Stomach (tissue), 4 donors: Measurements from ENCODE around the gene DCTPP1.
A peak's percentile ranks its signal among the peaks of the same experiment; 100 is the strongest.

Experiments used
- POLR2A ChIP-seq, 4 donors: fragments of 450-650 bp; IDR thresholded peaks; one replicate each; pipeline ENCODE4 v1.6.1; 2016; ENCODE audit warnings: antibody characterized with exemption in 4 of 4, control low read depth in 2 of 4, mild to moderate bottlenecking in 1 of 4, moderate library complexity in 1 of 4
- POLR2AphosphoS5 ChIP-seq, 3 donors: sonication (generic); formaldehyde crosslinking; IDR thresholded peaks; one replicate each; pipeline ENCODE4 v1.6.1; 2016; ENCODE audit warnings: antibody characterized with exemption in 3 of 3
- TF ChIP-seq, protein P1 (sequence below), 7 experiments: fragments of 450-650 bp in 4 of 7; fragments of 200-600 bp in 3 of 7; sonication (generic) in 3 of 7; IDR thresholded peaks; one replicate each; pipeline ENCODE4 v1.5.1; 2016 to 2019; ENCODE audit warnings: antibody characterized with exemption in 7 of 7, control low read depth in 2 of 7, mild to moderate bottlenecking in 1 of 7

DNA sequence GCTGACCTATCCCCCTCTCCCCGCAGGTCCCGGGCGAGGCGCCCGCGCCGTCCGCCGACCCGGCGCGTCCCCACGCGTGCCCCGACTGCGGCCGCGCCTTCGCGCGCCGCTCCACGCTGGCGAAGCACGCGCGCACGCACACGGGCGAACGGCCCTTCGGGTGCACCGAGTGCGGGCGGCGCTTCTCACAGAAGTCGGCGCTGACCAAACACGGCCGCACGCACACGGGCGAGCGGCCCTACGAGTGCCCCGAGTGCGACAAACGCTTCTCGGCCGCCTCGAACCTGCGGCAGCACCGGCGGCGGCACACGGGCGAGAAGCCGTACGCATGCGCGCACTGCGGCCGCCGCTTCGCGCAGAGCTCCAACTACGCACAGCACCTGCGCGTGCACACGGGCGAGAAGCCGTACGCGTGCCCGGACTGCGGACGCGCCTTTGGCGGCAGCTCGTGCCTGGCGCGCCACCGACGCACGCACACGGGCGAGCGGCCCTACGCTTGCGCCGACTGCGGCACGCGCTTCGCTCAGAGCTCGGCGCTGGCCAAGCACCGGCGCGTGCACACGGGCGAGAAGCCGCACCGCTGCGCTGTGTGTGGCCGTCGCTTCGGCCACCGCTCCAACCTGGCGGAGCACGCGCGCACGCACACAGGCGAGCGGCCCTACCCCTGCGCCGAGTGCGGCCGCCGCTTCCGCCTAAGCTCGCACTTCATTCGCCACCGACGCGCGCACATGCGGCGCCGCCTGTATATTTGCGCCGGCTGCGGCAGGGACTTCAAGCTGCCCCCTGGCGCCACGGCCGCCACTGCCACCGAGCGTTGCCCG is 12.1 kb downstream of the DCTPP1 start:
- TF ChIP-seq POLR2A (IDR thresholded peaks at IDR 0.05): no peak
- TF ChIP-seq, protein P1, sequence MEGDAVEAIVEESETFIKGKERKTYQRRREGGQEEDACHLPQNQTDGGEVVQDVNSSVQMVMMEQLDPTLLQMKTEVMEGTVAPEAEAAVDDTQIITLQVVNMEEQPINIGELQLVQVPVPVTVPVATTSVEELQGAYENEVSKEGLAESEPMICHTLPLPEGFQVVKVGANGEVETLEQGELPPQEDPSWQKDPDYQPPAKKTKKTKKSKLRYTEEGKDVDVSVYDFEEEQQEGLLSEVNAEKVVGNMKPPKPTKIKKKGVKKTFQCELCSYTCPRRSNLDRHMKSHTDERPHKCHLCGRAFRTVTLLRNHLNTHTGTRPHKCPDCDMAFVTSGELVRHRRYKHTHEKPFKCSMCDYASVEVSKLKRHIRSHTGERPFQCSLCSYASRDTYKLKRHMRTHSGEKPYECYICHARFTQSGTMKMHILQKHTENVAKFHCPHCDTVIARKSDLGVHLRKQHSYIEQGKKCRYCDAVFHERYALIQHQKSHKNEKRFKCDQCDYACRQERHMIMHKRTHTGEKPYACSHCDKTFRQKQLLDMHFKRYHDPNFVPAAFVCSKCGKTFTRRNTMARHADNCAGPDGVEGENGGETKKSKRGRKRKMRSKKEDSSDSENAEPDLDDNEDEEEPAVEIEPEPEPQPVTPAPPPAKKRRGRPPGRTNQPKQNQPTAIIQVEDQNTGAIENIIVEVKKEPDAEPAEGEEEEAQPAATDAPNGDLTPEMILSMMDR (IDR thresholded peaks at IDR 0.05): peak in 1 of 7 experiments; percentile 39
- TF ChIP-seq POLR2AphosphoS5 (IDR thresholded peaks at IDR 0.05): peak; percentile 82 to 96 (median 82)
